ENCODE data around the gene GOSR1.
"Not testable (repeated sequence)": the region's sequence is repeated elsewhere in the genome, so short reads cannot be mapped to it uniquely, and the experiment has no call there.

Gene GOSR1

DNA sequence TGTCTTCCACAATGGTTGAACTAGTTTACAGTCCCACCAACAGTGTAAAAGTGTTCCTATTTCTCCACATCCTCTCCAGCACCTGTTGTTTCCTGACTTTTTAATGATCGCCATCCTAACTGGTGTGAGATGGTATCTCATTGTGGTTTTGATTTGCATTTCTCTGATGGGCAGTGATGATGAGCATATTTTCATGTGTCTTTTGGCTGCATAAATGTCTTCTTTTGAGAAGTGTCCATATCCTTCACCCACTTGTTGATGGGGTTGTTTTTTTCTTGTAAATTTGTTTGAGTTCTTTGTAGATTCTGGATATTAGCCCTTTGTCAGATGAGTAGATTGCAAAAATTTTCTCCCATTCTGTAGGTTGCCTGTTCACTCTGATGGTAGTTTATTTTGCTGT lies 84.6 kb downstream of the GOSR1 start:
- DNase-seq (ENCODE audit: low read depth in 2 of 2), result not testable (repeated sequence)

DNA sequence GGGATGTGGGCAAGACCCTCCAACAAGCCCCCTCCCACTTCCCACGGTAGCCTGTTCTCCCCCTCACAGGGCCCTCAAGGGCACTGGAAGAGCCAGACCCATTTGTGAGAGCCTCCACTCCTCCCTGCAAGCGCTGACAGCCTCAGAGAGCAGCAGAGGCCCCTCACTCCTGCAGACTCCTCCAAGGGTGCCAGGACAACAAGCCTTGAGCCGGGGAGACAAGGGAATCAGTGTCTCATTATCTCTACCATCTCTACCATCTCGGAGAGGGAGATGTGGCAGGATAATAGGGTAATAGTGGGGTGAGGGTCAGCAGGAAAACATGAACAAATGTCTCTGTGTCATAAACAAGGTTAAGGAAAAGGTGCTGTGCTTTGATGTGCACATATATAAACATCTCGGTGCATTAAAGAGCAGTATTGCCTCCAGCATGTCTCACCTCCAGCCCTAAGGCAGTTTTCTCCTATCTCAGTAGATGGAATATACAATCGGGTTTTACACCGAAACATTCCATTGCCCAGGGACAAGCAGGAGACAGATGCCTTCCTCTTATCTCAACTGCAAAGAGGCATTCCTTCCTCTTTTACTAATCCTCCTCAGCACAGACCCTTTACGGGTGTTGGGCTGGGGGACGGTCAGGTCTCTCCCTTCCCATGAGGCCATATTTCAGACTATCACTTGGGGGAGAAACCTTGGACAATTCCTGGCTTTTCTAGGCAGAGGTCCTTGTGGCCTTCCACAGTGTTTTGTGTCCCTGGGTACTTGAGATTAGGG lies 86.1 kb downstream of the GOSR1 start:
- DNase-seq (ENCODE audit: low read depth in 2 of 2), result not testable (repeated sequence)

DNA sequence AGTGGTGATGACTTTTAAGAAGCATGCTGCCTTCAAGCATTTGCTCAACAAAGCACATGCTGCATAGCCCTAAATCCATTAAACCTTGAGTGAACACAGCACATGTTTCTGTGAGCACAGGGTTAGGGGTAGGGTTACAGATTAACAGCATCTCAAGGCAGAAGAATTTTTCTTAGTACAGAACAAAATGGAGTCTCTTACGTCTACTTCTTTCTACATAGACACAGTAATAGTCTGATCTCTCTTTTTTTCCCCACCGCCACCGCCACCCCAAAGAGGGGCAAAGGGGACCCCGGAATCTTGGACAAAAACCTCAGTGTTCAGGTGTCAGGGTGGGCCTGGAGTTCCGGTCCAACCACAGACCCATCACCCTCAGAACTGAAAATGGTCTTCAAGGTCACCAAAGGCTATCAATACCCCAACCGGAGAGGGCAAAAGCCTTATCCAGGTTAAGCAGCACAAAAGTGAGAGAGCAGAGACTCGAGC lies 86.7 kb downstream of the GOSR1 start:
- not testable (repeated sequence) for DNase-seq (ENCODE audit: low read depth in 2 of 2)

DNA sequence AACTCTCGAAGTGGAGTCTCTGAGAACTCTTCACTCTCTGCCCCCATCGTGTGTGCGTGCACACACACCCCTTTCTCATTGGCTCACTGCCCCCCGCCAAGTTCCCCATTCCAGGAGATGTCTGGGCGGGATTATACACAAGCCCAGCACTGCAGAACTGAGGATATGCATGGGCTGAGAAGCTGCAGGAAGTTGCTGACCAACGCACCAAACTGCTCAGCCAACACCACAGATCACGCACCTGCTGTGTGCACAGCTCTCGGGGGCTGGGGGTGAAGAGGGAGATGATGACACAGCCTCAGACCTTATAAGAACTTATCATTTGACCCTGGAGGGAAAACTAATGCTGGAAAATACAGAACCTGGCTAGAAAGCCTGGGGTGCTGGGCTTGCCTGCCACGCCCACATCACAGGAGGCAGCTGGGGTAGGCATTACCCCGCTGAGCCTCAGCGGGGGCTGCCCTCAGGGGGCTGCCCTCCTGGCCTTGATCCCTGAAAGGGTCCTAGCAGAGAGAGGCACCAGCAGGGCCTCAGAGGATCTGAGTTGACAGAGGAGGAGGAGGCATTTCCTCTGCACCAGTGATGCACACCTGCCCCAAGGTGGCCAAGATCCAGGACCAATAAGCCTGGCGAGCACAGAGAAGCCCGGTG lies 87.3 kb downstream of the GOSR1 start:
- not testable (repeated sequence) for DNase-seq (ENCODE audit: low read depth in 2 of 2)

DNA sequence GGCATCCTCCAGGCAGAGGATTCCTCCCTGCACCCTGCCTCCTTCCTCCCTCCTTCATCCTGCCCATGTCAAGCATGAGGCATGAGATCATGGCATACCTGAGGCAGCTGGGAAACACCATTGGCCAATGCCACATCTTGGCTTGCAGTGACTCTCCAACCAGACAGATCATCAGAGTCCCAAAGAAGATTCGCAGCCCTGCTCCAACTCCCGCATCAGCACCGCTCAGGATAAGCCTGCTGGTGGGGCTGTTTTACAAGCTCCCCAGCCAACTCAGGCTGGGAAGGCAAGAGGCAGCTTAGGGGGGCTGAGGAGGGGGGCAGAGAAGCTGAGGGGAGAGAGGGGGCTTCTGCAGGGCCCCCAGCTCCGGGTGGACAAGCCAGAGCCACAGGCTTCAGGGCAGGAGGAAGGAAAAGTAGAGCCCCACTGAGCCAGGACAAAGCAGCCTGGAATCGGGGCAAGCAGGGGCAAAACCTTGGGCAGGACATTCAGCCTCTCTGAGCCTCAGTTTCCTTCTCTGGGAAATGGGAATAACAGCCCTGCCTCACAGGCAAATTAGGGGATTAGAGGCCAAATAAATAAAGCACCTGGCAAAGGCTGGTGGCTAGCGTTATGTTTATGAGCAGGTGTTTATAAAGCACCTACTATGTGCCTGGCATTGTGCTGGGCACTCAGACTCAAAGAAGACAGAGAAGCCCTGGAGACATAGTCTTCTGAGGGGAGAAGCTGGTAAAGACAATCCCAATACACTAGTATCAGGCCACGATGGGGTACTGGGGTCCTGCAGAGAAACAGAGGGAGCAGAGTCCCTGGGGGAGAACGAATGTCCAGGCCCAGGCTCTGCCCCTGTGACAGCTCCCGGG lies 88.1 kb downstream of the GOSR1 start:
- DNase-seq (ENCODE audit: low read depth in 2 of 2), result no peak

DNA sequence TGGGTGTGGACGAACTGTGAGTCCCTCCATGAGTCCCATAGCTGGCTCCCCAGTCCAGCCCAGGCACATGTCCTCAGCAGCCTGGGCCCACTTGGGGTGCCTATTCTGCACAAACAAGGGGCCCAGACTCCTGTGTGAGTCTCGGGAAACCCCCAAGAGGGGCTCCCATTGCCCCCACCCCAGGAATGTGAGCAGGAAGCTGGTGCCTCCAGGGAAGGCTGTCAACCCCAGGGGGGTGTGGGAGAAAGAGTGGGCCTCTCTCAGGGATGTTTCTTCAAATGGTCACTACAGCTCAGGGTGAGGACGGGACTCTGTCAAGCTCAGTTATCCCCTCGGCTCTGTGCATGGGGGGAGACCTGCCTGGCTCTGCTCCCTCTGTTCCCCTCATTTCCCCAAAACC lies 88.9 kb downstream of the GOSR1 start:
- not testable (repeated sequence) for DNase-seq (ENCODE audit: low read depth in 2 of 2)

DNA sequence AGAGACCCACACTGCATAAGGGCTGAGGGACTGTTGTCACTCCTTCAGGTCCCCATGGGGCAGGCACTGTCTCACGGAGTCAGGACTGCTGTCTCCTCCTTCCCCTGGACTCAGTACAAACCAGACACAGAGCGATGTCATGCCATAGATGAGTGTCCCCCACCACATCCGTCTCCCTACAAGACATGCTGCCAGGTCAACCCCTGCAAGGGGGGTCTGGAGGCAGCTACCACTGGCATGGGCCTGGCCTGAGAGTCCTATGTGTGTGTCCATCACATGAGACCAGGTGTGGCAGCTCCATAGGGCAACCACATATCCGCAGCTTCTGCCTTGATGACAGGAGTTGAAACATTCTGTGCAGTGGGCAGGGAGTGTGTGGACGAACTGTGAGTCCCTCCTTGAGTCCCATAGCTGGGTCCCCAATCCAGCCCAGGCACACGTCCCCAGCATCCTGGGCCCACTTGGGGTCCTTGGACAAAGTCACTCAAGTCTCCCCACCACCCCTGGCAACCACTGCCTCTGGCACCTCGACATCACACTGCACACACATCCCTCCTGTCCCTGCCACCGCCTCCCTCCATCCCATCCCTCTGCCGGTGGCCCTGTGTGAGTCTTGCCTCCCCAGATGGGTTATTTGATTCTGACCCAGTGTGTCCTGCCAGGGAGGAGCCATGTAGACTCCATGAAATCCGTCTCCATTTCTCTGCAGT lies 89.5 kb downstream of the GOSR1 start:
- not testable (repeated sequence) for DNase-seq (ENCODE audit: low read depth in 2 of 2)

DNA sequence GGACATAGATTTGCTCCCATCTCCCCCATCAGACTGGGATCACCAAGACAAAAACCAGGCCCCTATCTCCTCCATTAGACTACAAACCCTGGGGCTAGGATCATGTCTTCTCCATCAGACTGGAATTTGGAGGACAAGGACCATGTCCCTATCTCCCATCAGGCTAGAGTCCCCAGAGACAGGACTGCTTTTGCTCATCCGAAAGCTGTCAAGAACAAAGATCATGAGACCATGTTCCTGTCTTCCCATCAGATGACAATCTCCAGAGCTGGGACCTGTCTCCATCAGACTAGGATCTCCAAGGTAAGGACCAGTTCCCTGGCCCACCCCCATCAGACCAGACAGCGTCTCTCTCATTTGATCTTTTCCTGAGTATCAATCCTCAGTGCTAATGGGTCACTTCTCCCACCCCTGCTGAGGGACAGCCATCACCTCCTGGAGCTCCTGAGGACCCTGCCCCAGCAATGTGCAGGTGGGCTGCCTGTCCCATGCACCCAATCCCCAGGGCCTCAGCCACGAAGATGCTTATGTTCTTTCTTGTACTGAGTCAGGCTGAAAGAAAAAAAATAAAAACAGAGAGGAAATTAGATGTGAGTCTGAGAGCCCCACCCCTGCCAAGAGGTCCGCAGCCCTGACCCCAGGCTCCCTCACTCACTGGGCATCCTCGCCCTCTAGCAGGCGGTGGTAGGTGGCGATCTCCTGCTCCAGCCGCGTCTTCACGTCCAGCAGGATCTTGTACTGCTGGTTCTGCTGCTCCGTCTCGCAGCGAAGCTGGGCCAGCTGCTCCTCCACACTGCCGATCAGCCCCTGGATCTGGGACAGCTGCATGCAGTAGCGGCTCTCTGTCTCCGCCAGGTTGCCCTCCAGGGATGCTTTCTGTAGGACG lies 90.3 kb downstream of the GOSR1 start:
- no peak for DNase-seq (ENCODE audit: low read depth in 2 of 2)

DNA sequence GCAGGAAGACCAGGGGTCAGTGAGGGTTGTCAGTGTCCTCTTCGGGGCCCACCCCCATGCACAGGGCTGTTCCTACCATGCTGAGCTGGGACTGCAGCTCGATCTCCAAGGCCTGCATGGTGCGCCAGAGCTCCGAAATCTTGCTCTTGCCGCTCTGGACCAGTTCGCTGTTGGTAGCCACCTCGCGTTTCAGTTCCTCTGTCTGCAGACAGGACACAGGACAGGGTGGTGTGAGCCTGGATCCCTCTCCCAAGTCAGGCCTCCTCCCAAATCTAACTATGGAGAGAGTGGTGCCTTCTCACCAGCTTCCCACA lies 90.9 kb downstream of the GOSR1 start:
- no peak for DNase-seq (ENCODE audit: low read depth in 2 of 2)

DNA sequence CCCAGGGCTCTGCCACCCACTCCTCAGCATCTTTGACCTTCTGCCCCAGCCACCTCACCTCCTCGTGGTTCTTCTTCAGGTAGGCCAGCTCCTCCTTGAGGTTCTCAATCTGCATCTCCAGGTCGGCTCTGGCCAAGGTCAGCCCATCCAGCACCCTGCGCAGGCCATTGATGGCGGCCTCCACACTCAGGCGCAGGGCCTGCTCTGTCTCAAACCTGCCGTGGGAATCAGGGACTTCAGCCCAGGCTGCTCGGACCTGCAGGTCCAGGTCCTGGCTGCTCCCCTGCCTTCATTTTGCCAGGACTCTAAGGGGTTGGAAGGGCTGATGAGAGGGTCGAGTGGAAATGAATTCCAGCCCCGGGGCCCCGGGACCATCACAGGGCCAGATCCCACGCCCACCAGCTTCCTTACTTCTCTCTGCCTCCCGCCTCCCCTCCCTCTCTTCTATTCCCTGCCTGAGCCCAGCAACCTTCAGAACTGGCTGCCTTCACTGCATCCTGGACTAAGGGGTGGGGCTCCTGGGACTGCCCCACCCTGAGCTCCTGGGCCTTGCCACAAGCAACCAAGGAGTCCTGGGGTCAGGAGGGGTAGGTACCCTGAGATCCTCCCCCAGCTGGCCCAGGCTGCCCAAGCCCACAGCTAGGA lies 92.4 kb downstream of the GOSR1 start:
- DNase-seq (ENCODE audit: low read depth in 2 of 2), result not testable (repeated sequence)

DNA sequence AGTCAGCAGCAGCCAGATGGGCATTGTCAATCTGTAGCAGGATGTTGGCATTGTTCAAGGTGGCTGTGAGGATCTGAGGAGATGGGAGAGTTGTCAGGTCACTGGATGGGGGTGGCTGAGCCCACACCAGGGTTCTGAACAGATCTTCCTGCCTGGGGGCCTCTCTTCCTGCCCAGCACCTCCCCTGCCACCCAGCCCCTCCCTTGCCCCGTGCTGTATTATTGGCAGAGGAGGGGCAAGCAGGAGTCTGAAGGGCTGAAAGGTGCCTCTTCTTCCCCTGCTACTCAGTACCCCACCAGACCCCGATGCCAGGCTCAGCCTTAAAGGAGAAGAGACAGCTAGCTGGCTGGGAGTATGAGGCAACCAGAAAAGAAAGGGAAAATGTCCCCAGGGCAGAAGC lies 93.0 kb downstream of the GOSR1 start:
- no peak for DNase-seq (ENCODE audit: low read depth in 2 of 2)

DNA sequence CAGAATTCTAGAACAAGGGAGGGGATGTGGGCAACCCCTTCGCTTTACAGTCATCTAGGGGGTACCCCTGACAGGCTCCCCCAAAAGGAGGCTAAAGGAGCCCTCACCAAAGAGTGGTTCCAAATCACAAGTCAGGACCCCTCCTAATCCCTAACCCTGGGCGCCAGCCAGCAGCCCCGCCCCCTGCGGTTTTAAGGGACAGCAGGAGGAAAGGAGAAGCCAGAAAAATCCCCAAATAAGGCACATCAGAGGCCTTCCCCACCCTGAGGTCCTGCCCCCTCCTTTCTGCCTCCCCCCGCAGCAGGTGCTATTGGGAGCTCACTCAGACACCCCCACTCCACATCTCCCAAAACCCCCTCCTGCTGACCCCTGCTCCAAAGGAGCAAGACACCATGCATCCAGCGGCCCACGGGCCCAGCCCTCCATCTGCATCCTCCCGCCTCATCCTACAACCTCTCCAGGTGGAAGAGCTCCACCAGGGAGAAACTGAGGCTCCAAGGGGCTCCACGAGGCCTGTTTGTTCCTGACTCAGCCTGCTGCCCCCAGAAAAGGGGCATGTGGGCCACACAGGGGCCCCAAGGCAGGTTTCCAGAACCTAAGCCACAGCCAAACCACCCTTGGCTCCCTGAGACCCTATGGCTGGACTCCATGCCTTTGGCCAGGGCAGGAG lies 93.5 kb downstream of the GOSR1 start:
- no peak for DNase-seq (ENCODE audit: low read depth in 2 of 2)

DNA sequence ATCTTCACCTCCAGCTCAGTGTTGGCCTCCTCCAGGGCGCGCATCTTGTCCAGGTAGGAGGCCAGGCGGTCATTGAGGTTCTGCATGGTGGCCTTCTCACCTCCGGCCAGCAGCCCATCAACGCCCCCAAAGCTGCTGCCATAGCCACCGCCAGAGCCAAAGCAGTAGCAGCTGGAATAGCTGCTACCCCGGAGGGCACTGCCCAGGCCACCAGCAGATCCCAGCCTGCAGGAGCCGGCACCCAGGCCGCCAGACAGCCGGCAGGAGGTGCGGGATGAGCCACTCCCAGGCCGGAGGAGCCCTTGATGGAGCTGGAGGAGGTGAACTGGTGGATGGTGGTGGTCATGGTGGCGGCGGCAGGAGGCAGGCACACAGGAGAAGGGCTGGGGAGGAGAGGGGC lies 94.2 kb downstream of the GOSR1 start:
- not testable (repeated sequence) for DNase-seq (ENCODE audit: low read depth in 2 of 2)

DNA sequence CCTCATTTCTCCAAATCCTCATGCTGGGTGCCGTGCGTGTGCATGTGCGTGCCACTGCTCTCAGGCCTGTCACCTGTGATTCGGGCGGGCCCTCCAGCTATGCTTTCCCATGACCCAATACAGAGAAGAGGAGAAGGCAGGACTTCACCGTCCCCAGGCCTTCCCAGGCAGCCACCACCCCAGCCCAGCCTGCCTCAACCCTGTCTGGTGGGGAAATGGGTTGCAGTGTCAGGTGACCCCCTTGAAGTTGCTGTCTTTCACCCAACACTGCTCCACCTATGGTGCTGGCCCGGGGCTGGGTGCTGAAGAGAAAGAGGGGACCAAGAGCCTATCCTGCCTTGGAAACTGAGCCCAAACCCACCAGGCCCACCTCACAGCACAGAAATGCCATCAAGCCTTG lies 94.7 kb downstream of the GOSR1 start:
- DNase-seq (ENCODE audit: low read depth in 2 of 2), result no peak

DNA sequence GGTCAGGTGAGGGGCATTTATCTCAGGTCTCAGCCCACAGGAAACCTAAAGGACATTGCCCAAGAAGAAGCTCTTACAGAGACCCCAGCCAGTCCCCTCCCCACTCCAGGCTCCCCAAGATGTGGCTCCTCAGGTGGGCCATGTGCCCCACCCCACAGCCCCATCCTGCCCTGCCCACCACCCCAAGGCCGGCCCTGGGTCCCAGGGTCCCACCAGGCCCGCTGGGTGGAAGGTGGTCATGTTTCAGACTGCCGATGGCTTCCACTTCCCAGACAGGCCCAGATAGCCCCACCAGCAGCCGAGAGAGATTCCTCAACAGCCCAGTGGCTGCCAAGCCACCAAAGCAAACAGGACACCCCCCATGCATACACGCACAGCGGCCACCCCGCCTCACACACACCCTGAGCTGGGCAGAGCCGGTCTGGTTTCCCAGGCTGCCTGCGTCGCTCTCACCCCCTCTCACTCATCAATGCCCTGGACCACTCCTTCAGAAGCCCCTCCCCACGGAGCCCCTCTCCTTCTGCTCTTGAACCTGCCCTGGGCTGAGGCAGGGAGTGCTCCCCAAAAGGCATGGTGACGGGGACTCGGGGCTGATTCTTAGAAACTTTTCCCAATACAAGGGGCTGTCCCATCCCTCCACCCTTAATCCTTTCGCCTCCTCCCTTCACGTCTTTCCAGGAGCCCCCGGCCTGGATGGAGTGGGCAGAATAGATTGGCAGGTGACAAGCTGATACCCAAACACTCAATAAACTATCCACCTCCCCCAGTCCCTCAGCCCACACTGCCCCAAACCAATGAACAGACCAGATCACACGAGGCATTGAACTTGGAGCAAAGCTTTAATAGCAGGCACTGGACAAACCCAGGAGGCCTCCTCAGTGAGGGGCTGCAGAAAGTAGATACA lies 95.7 kb downstream of the GOSR1 start:
- DNase-seq (ENCODE audit: low read depth in 2 of 2), result not testable (repeated sequence)

DNA sequence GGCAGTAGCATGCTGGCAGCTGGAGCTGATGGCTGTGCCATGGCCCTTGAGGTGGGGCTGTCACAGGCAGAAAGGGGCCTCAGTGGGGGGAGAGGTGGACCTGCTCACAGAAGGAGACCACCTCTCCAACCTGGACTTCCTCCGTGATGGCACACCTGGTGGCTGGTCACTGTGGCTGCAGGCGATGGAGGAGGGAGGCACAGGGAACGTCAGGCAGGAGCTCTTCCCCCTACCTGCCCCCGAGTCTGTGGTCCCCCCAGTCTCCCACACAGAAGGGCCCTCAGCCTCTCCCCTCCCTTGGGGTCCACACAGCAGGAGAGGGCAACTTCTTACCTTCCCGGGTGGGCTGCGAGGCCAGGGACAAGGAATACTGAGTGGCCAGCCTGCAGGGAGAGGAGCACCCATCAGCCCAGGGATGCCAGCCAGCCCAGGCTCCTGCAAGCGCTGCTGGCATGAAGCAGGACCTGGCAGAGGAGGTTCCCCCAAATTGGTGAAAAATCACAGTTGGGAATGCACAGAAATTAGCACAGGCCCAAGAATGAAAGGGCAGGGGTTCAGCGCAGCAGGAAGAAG lies 96.5 kb downstream of the GOSR1 start:
- DNase-seq (ENCODE audit: low read depth in 2 of 2), result no peak

DNA sequence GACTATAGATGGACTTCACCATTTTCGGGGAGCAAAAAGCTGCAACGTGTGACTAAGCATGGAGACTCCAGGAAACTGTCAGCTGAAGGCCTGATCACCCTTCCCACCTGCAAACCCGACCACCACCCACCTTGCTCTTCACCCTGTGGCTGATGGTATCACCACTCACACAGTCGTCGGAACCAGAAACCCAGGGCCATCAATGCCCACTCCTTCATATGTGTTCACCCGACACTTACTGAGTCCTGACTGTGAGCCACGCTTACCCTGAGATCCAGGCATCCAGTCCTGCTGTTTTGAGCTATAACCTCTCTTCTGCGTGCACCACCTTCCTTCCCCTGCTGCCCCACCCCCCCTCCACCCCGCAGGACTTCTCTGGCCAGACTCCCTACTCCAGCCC lies 97.1 kb downstream of the GOSR1 start:
- not testable (repeated sequence) for DNase-seq (ENCODE audit: low read depth in 2 of 2)

DNA sequence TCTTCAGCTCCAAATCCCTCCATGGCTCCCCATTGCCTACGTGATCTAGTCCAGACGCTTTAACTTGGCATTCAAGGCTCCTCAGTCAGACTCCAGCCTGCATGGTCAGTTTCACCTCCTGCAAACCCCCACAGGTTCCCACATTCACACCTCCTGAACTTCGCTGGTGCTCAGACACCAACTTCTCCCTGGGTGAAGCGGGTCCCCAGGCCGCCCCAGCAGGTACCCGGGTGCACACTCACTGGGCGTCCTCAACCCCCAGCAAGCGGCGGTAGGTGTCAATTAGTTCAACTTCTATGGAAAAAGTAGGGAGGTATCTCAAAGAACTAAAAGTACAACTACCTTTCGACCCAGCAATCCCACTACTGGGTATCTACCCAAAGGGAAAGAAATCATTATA lies 97.6 kb downstream of the GOSR1 start:
- not testable (repeated sequence) for DNase-seq (ENCODE audit: low read depth in 2 of 2)

Data from fibroblast of skin of left quadriceps (primary cell).